DMS53 treated with DMSO at 0.1 percent for 48 hours (cell line): Measurements from ENCODE around the gene NXPH4.

Source experiments
- DNase-seq: peaks from one replicate; lab custom pipeline; 2025; ENCODE audit not compliant: unreplicated experiment; lab: John Stamatoyannopoulos, UW

NXPH4 gene

GRCh38 chr12:57183939-57184725 is 32.5 kb upstream of the NXPH4 start:
- no peak for DNase-seq

GRCh38 chr12:57185403-57185802 is 31.2 kb upstream of the NXPH4 start:
- DNase-seq = no peak

GRCh38 chr12:57185906-57186508 is 30.6 kb upstream of the NXPH4 start:
- no peak for DNase-seq

- DNase-seq = no peak
These were observed 29.1 kb upstream of the NXPH4 start for GRCh38 chr12:57187222-57188089.

GRCh38 chr12:57188090-57188425 is 28.5 kb upstream of the NXPH4 start:
- no peak for DNase-seq

GRCh38 chr12:57190037-57190436 is 26.6 kb upstream of the NXPH4 start:
- no peak for DNase-seq

- DNase-seq = no peak
These were observed 25.8 kb upstream of the NXPH4 start for GRCh38 chr12:57190821-57191220.

- no peak for DNase-seq
These were observed 25.2 kb upstream of the NXPH4 start for GRCh38 chr12:57191410-57191809.

- DNase-seq = no peak
These were observed 23.7 kb upstream of the NXPH4 start for GRCh38 chr12:57192920-57193319.

- peak; percentile 77 for DNase-seq
These were observed 22.8 kb upstream of the NXPH4 start for GRCh38 chr12:57193706-57194245.

GRCh38 chr12:57194253-57194652 is 22.3 kb upstream of the NXPH4 start:
- DNase-seq = peak; percentile 46

GRCh38 chr12:57195186-57195585 is 21.4 kb upstream of the NXPH4 start:
- DNase-seq = no peak

GRCh38 chr12:57195611-57196371 is 20.8 kb upstream of the NXPH4 start:
- DNase-seq = no peak

- DNase-seq = no peak
These were observed 20.2 kb upstream of the NXPH4 start for GRCh38 chr12:57196439-57196838.

GRCh38 chr12:57196956-57197355 is 19.6 kb upstream of the NXPH4 start:
- no peak for DNase-seq

- DNase-seq = no peak
These were observed 18.3 kb upstream of the NXPH4 start for GRCh38 chr12:57198329-57198728.

- DNase-seq = no peak
These were observed 17.4 kb upstream of the NXPH4 start for GRCh38 chr12:57199191-57199590.

GRCh38 chr12:57200497-57200896 is 16.1 kb upstream of the NXPH4 start:
- no peak for DNase-seq

GRCh38 chr12:57201219-57201618 is 15.4 kb upstream of the NXPH4 start:
- no peak for DNase-seq

- DNase-seq = no peak
These were observed 15.0 kb upstream of the NXPH4 start for GRCh38 chr12:57201631-57202030.

- no peak for DNase-seq
These were observed 14.3 kb upstream of the NXPH4 start for GRCh38 chr12:57202321-57202720.
